GM12878 (cell line): ENCODE measurements around the gene LXN. TPM values are rescaled to one million over a fixed set of nuclear protein-coding genes. Genes with fewer than 3 reads are reported as not detected.

Experiments
- EGR1 ChIP-seq, 2 experiments: IDR thresholded peaks; 1 replicate in 1 of 2; 2 replicates in 1 of 2; pipeline ENCODE4 v1.6.1; 2011 to 2012; ENCODE audit warnings: low read depth in 2 of 2, low read length in 2 of 2, borderline replicate concordance in 1 of 2, mild to moderate bottlenecking in 1 of 2, moderate library complexity in 1 of 2
- NFYA ChIP-seq: IDR thresholded peaks from 2 replicates; pipeline ENCODE4 v1.6.1; 2011; ENCODE audit warnings: low read depth, mild to moderate bottlenecking, low read length, improper control_type of control experiment, borderline replicate concordance
- NR2C2 ChIP-seq: IDR thresholded peaks from 2 replicates; pipeline ENCODE4 v1.6.1; 2011; ENCODE audit warnings: borderline replicate concordance, low read depth; ENCODE audit not compliant: control insufficient read depth, insufficient read length
- NRF1 ChIP-seq: conservative IDR thresholded peaks from 2 replicates; pipeline ENCODE4 v1.6.1; 2011; ENCODE audit warnings: mild to moderate bottlenecking, low read depth, low read length, improper control_type of control experiment
- POLR2AphosphoS2 ChIP-seq: IDR thresholded peaks from 2 replicates; pipeline ENCODE4 v1.6.1; 2011; ENCODE audit warnings: low read depth, mild to moderate bottlenecking, low read length, improper control_type of control experiment, moderate library complexity
- POU2F2 ChIP-seq: IDR thresholded peaks from 3 replicates; pipeline ENCODE4 v1.6.1; 2011; ENCODE audit warnings: low read depth, mild to moderate bottlenecking, low read length, borderline replicate concordance
- RELA ChIP-seq: fragments of 450-650 bp; IDR thresholded peaks from 2 replicates; pipeline ENCODE4 v1.8.0; 2014; ENCODE audit warnings: borderline replicate concordance; ENCODE audit not compliant: partially characterized antibody
- SMAD1 ChIP-seq: fragments of 450-650 bp; IDR thresholded peaks from 2 replicates; pipeline ENCODE4 v1.6.1; 2018; ENCODE audit warnings: mild to moderate bottlenecking, low read depth; ENCODE audit not compliant: partially characterized antibody
- SMAD5 ChIP-seq: IDR thresholded peaks from 2 replicates; pipeline ENCODE4 v1.6.1; 2016; ENCODE audit warnings: antibody characterized with exemption, low read depth
- SRF ChIP-seq, 2 experiments: IDR thresholded peaks; 2 replicates each; pipeline ENCODE4 v1.6.1; 2011; ENCODE audit warnings: low read depth in 2 of 2, low read length in 2 of 2, mild to moderate bottlenecking in 1 of 2, moderate library complexity in 1 of 2
- STAT1 ChIP-seq: fragments of 450-650 bp; conservative IDR thresholded peaks from 2 replicates; pipeline ENCODE4 v1.6.1; 2014; ENCODE audit warnings: antibody characterized with exemption, mild to moderate bottlenecking
- TAF1 ChIP-seq: IDR thresholded peaks from 2 replicates; pipeline ENCODE4 v1.6.1; 2011; ENCODE audit warnings: mild to moderate bottlenecking, low read depth, low read length, borderline replicate concordance
- ZBED1 ChIP-seq: IDR thresholded peaks from 2 replicates; pipeline ENCODE4 v1.6.1; 2016; ENCODE audit warnings: borderline replicate concordance
- ZZZ3 ChIP-seq: IDR thresholded peaks from 2 replicates; pipeline ENCODE4 v1.6.1; 2011; ENCODE audit warnings: low read depth; ENCODE audit not compliant: control insufficient read depth, insufficient read length
- polyA plus RNA-seq, 11 experiments: library from polyadenylated mRNA; depleted of rRNA in 4 of 11; unstranded in 6 of 11; stranded (reverse) in 5 of 11; fragments of >200 nt; fragmentation: Nextera tagmentation in 4 of 11; fragmentation: Illumina TruSeq in 1 of 11; extraction: Ambion mirVana in 4 of 11; extraction: Trizol in 1 of 11; gene quantifications; 1 replicate in 1 of 11; 2 replicates in 10 of 11; pipeline versions ENCODE4 v1.2.1 to v1.2.3, GENCODE V29; 2011 to 2016; ENCODE audit warnings: inconsistent platforms in 2 of 11, missing spikeins in 2 of 11, low read depth in 1 of 11
- total RNA-seq, 4 experiments: library from RNA; depleted of rRNA in 3 of 4; stranded (reverse); fragments of >200 nt in 3 of 4; fragmentation: Illumina TruSeq in 1 of 4; extraction: Trizol in 1 of 4; gene quantifications; 2 replicates each; pipeline versions ENCODE4 v1.2.1 to v1.2.3, GENCODE V29; 2013 to 2021
- TF ChIP-seq, protein P1 (sequence below): fragments of 450-650 bp; IDR thresholded peaks from 2 replicates; pipeline ENCODE4 v1.6.1; 2017; ENCODE audit warnings: antibody characterized with exemption, mild to moderate bottlenecking, moderate library complexity
- TF ChIP-seq, protein P2 (sequence below): IDR thresholded peaks from 2 replicates; pipeline ENCODE4 v1.6.1; 2011; ENCODE audit warnings: low read depth, low read length, improper control_type of control experiment, borderline replicate concordance
- TF ChIP-seq, protein P3 (sequence below): fragments of 450-650 bp; IDR thresholded peaks from 2 replicates; pipeline ENCODE4 v1.6.1; 2016; ENCODE audit warnings: mild to moderate bottlenecking, moderate library complexity, borderline replicate concordance
- TF ChIP-seq, protein P4 (sequence below): IDR thresholded peaks from 2 replicates; pipeline ENCODE4 v1.6.1; 2012; ENCODE audit warnings: low read depth, low read length, improper control_type of control experiment
- TF ChIP-seq, protein P5 (sequence below): fragments of 450-650 bp; IDR thresholded peaks from 2 replicates; pipeline ENCODE4 v1.6.1; 2016; ENCODE audit warnings: mild to moderate bottlenecking

The LXN gene
- total and polyA plus RNA-seq, 10 of the 15 experiments (the other 5 are each of a cell fraction or from before 2014, with no cell fraction given) = 10.7 to 45.0 (median 20.4) TPM

DNA sequence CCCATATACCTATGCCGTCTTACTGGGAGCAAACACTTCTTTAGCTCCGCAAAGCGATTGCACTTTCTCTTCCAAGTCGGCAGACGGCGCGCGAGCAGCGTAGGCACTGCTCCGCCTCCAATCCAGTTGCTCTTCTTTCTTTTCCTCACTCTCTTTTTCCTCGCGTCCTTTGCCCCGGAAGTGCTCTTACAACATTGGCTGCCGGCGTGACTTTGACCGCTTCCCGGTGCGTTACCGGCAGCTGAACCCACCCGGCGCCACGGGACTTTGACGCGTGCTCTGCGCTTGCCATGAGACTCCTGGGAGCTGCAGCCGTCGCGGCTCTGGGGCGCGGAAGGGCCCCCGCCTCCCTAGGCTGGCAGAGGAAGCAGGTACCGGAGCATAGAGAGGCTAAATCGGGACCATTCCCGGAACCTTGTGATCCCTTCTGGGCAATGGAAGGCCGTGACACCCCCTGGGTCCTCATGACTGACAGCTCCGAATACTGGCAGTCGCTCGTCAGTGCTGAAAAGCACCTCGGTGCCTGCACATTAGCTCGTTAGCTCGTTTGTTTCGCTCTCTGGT is 28.0 kb downstream of the LXN start, which contains the start of gene GFM1 (continued):
- TF ChIP-seq, protein P1, sequence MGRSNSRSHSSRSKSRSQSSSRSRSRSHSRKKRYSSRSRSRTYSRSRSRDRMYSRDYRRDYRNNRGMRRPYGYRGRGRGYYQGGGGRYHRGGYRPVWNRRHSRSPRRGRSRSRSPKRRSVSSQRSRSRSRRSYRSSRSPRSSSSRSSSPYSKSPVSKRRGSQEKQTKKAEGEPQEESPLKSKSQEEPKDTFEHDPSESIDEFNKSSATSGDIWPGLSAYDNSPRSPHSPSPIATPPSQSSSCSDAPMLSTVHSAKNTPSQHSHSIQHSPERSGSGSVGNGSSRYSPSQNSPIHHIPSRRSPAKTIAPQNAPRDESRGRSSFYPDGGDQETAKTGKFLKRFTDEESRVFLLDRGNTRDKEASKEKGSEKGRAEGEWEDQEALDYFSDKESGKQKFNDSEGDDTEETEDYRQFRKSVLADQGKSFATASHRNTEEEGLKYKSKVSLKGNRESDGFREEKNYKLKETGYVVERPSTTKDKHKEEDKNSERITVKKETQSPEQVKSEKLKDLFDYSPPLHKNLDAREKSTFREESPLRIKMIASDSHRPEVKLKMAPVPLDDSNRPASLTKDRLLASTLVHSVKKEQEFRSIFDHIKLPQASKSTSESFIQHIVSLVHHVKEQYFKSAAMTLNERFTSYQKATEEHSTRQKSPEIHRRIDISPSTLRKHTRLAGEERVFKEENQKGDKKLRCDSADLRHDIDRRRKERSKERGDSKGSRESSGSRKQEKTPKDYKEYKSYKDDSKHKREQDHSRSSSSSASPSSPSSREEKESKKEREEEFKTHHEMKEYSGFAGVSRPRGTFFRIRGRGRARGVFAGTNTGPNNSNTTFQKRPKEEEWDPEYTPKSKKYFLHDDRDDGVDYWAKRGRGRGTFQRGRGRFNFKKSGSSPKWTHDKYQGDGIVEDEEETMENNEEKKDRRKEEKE = no peak
- TF ChIP-seq STAT1 (no peak), RELA (peak; percentile 83), ZZZ3 (no peak), SMAD1 (no peak), POU2F2 (peak; percentile 56; the same call in 2 of the 3 replicates), SMAD5 (peak; percentile 66; the same call in 1 of the 2 replicates), NR2C2 (peak; percentile 88), TAF1 (peak; percentile 70), NFYA (no peak), SRF (IDR thresholded peaks at IDR 0.05; ENCODE audit: low read depth in 2 of 2, low read length in 2 of 2) (peak in 1 of 2 experiments; percentile 40; a peak in 1 of 4 replicates), POLR2AphosphoS2 (peak; percentile 39; the same call in 1 of the 2 replicates), EGR1 (IDR thresholded peaks at IDR 0.05; ENCODE audit: borderline replicate concordance in 1 of 2, low read depth in 2 of 2, low read length in 2 of 2) (peak in 1 of 2 experiments; percentile 89; a peak in 2 of 3 replicates), ZBED1 (no peak), NRF1 (no peak)
- TF ChIP-seq, protein P2, sequence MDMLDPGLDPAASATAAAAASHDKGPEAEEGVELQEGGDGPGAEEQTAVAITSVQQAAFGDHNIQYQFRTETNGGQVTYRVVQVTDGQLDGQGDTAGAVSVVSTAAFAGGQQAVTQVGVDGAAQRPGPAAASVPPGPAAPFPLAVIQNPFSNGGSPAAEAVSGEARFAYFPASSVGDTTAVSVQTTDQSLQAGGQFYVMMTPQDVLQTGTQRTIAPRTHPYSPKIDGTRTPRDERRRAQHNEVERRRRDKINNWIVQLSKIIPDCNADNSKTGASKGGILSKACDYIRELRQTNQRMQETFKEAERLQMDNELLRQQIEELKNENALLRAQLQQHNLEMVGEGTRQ = no peak
- TF ChIP-seq, protein P3, sequence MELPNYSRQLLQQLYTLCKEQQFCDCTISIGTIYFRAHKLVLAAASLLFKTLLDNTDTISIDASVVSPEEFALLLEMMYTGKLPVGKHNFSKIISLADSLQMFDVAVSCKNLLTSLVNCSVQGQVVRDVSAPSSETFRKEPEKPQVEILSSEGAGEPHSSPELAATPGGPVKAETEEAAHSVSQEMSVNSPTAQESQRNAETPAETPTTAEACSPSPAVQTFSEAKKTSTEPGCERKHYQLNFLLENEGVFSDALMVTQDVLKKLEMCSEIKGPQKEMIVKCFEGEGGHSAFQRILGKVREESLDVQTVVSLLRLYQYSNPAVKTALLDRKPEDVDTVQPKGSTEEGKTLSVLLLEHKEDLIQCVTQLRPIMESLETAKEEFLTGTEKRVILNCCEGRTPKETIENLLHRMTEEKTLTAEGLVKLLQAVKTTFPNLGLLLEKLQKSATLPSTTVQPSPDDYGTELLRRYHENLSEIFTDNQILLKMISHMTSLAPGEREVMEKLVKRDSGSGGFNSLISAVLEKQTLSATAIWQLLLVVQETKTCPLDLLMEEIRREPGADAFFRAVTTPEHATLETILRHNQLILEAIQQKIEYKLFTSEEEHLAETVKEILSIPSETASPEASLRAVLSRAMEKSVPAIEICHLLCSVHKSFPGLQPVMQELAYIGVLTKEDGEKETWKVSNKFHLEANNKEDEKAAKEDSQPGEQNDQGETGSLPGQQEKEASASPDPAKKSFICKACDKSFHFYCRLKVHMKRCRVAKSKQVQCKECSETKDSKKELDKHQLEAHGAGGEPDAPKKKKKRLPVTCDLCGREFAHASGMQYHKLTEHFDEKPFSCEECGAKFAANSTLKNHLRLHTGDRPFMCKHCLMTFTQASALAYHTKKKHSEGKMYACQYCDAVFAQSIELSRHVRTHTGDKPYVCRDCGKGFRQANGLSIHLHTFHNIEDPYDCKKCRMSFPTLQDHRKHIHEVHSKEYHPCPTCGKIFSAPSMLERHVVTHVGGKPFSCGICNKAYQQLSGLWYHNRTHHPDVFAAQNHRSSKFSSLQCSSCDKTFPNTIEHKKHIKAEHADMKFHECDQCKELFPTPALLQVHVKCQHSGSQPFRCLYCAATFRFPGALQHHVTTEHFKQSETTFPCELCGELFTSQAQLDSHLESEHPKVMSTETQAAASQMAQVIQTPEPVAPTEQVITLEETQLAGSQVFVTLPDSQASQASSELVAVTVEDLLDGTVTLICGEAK = peak; percentile 97
- TF ChIP-seq, protein P4, sequence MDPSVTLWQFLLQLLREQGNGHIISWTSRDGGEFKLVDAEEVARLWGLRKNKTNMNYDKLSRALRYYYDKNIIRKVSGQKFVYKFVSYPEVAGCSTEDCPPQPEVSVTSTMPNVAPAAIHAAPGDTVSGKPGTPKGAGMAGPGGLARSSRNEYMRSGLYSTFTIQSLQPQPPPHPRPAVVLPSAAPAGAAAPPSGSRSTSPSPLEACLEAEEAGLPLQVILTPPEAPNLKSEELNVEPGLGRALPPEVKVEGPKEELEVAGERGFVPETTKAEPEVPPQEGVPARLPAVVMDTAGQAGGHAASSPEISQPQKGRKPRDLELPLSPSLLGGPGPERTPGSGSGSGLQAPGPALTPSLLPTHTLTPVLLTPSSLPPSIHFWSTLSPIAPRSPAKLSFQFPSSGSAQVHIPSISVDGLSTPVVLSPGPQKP = no peak
- TF ChIP-seq, protein P5, sequence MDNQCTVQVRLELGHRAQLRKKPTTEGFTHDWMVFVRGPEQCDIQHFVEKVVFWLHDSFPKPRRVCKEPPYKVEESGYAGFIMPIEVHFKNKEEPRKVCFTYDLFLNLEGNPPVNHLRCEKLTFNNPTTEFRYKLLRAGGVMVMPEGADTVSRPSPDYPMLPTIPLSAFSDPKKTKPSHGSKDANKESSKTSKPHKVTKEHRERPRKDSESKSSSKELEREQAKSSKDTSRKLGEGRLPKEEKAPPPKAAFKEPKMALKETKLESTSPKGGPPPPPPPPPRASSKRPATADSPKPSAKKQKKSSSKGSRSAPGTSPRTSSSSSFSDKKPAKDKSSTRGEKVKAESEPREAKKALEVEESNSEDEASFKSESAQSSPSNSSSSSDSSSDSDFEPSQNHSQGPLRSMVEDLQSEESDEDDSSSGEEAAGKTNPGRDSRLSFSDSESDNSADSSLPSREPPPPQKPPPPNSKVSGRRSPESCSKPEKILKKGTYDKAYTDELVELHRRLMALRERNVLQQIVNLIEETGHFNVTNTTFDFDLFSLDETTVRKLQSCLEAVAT = peak; percentile 64; the same call in 1 of the 2 replicates
